Activated CD4-positive, CD25-positive, alpha-beta regulatory T cell treated with anti-CD3 and anti-CD28 coated beads, Interleukin-2, amount 50 U/mL, for 72 hours (primary cell): ENCODE measurements around the gene TWIST2.

ENCODE experiments used
- DNase-seq: peaks from one replicate; pipeline ENCODE4 v3.0.0; 2021

TWIST2 gene

DNA sequence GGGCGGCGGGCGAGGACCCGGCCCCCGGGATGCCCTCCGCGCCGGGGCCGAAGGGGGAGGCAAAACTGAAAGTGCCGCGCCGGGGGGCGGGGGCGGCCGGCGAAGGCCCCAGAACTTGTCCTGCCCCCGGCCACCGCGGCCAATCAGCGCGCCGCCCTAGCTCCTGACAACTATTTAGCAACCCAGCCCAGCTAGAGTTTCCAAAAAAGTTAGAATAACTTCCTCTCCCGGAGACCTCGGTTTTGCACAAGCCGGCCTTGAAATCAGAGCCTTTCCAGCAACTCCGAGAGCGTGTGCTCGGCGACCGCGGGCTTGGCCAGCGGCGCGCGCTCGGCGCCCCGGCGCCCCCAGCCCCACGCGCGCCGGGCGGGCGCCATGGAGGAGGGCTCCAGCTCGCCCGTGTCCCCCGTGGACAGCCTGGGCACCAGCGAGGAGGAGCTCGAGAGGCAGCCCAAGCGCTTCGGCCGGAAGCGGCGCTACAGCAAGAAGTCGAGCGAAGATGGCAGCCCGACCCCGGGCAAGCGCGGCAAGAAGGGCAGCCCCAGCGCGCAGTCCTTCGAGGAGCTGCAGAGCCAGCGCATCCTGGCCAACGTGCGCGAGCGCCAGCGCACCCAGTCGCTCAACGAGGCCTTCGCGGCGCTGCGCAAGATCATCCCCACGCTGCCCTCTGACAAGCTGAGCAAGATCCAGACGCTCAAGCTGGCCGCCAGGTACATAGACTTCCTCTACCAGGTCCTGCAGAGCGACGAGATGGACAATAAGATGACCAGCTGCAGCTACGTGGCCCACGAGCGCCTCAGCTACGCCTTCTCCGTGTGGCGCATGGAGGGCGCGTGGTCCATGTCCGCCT, at the start of gene TWIST2:
Gene TWIST2, plus strand, starts transcription at position 245 of the 850 bp plus-strand sequence. Its CDS starts 131 bp downstream, at position 376.
- DNase-seq: no peak

DNA sequence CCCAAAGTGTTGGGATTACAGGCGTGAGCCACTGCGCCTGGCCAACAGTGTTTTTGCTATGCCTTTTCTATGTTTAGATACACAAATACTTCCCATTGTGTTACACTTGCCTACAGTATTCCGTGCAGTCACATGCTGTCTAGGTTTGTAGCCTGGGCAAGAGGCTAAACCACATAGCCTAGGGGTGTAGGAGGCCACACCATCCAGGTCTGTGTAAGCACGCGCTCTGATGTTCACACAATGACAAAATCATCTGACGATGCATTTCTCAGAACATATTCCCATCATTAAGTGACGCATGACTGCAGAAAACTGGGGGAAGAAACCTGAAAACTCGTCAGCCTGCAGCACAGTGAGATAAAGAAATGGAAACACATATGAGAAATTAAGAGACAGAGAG, 46.1 kb upstream of the TWIST2 start:
- DNase-seq: no peak

DNA sequence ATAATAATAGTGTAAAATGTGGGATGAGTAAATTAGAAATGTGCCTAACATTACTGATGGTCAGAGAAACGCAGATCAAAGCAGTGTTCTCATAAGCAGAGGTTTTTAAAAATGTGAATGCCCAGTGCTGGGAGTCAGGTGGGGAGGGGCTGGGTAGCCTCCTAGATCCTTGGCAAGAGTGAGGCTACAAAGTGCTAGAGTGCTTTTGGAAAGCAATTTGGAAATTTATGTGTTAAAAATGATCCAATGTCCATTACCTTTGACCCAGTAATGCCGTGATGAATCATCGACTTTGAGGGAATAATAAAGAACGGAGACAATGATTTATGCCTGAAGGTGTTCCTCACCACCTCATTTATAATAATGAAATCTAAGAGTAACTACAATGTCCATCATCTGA, 44.9 kb upstream of the TWIST2 start:
- DNase-seq: no peak

DNA sequence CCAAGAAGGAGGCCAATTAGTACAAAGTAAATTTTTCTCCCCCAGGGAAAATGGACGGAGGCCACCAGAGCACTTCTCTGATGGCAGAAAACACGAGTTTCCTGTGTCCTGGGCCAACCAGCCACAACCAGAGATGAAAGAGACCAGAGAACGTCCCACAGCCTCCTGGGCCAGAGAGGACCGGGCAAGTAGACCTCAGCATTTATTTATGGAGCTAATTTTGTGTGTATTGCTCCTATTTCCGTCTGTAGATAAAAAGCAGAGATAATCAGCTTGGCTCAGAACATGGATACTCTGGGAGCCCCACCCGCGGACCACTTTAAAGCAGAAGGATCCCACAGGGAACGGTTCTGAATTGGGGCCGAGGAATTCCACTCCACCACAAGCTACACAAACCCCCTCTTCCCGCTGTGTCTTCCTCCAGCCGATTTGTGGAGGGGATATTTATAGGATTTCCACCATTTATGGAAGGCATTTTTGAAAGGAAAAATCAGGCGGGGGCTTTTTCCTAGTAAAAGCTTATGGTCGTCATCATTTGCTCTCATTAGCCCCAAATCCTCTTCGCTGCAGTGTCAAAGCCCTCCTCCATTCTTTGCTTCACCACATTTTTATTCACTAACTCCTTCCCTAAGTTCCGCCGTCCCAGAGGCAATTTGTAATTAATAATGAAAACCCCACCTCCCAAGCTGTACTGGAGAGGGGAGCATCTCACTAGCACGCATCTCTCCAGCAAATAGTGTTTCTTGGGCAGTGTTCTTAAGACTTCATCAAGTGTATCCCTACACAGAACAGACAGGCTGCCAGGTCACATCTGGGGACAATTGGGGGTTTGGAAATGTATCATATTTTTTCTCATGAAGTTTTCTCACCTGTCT, 43.7 kb upstream of the TWIST2 start:
- no peak for DNase-seq

DNA sequence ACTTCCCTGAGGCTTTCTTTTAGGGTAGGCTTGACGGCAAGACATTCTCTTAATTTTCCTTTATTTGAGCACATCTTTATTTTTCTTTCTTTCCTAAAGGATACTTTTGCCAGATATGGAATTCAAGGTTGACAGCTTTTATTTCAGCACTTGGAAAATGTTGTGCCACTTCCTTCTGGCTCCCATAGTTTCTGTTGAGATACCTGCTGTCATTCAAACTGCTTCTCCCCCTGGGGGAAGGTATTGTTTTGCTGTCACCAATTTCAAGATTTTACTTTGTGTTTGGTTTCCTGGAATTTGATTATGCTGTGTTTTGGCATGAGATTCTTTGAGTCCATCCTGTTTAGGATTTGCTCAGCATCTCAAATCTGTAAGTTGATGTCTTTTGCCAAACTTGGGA, 39.1 kb upstream of the TWIST2 start:
- DNase-seq: no peak

DNA sequence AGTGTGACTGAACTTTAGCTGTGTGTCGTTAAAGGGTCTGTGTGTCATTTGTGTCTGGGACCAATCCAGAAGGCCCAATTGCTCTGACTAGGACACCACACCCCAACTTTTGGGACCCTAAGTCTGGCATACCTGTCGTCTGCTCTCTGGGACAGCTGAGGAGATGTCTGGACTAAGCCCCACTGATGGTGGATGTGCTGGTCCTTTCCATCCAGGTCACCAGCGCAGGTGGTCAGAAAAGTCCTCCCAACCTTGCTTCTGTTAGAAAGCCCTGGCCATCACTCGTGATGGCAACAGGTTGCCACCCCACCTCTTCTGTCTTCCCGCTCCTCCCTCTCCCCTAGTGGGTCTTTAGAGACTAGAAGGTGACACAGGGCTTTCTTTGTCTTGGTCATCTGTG, 37.6 kb upstream of the TWIST2 start:
- DNase-seq: no peak

DNA sequence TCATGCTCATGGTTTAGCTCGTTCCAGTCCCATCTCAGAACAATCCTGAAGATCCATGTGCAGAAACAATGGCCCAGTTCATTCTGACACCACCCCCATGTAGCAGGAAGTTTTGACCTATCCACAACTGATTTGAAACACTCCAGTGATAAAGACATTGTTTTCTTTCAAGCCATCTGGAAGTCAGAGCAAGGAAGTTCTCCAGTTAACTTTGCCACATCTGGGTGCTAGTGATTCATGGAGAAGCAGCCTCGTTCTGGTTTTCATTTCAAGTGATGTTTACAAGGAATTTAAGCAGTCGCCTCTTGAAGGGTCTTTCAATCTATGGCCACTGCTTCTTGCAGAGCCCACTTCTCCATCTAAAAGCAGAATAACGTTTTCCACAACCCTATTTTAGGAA, 36.6 kb upstream of the TWIST2 start:
- DNase-seq: no peak

DNA sequence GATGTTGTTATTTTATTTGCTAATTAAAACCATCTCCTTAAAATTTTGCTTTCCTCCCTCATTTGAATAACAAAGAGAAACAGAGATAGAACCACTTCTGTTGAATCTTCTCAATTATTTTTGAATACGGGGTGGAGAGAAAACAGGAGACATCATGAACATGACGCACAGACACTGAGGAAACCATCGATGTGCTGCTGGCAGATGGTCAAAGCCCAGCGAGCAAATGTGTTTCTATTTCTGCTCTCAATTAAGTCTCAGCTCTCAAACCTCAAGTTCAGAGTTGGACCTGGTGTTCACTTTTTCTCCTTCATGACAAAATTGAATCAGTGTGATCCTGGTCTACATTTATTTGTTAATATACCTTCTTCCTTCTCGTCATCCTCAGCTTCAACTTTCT, 36.1 kb upstream of the TWIST2 start:
- no peak for DNase-seq

DNA sequence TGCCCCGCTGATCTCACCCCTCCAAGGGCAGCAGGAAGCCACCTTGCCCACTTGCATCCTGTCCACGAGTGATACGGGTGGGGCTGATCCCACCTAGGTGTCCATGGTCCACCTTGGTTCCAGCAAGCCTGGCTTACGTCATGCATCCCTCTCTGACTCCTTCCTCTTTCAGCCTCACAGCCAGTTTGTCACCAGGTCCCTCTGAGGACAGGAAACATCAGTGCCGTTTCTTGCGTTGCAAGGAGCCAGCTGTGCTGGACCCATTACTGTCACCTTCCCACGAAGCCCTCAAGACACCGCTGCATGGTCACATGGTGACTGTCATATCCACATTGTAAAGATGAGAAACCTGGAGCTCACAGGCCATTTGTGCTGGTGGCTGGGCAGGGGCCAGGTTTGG, 34.8 kb upstream of the TWIST2 start:
- no peak for DNase-seq

DNA sequence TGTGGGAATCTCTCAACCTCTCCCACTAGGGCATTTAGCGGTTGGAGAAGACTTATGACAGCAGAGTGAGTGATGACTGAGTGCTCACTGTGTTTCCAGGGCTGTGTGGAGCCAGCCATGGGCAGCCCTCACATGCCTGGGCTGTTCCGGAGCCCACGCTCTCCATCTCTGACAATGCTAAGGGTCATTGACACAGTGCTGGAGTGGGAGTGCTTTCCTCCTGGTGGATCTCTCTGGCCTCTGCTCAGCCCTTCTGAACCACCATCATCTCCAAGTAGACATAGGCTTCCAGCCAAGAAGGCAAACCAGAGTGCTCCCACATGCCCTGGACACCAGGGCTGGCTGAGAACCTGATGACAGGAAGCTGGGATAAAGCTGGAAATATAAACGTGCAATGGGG, 33.1 kb upstream of the TWIST2 start:
- DNase-seq: no peak

DNA sequence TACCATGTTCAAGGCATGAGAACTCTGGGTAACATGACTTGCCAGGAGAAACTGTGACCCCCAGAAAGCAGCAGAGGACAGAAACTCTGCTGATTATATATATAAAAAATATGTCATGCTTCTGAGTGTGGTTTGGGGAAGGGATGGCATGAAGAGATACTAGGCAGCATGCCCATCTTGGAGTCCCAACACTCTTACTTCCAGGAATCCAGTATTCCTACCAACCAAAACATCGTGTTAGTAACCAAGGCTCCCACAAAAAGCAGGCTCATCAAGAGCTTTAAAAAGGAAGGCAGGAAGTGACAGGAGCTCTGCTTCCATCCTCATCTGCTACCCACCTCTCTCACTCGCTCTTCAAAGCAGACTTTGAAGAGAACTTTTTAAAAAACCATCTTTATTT, 31.6 kb upstream of the TWIST2 start:
- DNase-seq: no peak

DNA sequence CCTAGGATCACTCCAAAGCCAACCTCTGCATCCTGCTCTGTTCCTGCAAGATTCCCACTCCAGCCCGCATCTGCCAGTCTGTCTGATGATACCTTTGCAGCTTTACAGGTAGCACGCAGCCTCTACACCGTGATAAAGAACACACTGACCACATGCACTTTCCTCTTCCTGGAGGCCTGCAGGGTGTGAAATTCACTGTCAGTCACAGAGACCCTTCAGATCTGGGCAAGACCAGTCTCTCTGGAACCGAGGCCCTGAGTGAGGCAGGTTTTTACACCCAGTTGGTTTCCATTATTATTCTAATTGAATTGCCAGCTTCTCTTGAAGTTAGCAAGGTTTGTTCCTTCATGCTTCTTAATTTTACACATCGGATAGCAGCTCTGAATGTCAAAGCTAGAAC, 30.5 kb upstream of the TWIST2 start:
- no peak for DNase-seq

DNA sequence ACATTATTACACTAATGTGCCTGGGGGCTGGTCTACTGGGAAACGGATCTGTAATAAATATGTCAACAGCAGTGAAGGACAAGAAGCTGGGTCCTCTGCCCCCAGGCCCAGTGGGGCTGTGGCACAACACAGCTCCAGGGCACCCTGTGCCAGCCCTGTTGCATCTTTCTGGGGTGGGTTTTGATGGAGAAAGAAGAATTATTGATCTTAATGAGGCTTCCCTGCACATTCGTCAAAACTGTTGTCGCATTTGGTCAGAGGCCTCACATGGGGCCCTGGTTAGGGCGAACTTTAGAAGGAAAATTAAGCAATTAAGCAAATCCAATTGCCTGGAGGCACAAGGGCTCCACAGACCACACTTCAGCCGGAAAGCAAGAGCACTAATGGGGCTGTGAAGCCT, 30.0 kb upstream of the TWIST2 start:
- DNase-seq: no peak

DNA sequence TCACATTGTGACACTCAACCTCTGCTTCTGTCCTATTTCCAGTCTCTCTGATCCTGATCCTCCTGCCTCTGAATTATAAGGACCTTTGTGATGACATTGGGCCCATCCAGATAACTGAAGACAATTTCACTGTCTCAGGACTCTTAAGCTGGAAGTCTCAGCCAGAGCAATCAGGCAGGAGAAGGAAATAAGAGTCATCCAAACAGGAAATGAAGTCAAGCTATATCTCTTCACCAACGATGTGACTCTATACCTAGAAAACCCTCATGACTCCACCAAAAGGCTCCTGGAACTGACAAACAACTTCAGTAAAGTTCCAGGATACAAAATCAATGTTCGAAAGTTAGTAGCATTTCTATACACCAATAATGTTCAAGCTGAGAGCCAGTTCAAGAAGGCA, 29.3 kb upstream of the TWIST2 start:
- DNase-seq: no peak

DNA sequence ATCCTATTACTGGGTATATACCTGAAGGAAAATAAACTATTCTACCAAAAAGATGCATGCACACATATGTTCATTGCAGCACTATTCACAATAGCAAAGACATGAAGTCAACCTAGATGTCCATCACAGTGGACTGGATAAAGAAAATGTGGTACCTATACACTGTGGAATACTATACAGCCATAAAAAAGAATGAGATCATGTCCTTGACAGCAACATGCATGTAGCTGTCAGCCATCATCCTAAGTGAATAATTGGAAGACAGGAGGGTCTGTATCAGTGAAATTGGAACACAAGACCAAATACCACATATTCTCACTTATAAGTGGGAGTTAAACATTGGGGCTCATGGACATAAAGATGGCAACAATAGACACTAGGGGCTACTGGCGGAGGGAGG, 27.7 kb upstream of the TWIST2 start:
- no peak for DNase-seq

DNA sequence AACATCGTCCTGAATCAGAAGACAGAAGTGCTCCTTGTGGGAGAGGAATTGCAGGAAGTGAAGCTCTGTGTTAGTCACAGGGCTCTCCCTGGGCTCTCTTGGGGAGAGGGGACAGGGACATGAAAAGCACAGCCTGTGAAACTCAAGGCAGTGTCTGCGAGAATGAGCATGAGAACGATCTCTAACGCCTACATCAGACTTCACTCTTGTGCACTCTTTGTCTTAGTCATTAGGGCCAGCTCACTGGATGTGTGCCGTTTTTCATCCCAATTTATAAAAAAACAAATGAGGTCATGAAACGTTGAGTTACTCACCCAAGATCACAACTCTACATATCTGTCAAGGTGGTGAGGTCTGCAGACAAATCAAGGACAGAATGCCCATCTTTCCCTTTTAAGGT, 27.0 kb upstream of the TWIST2 start:
- no peak for DNase-seq

DNA sequence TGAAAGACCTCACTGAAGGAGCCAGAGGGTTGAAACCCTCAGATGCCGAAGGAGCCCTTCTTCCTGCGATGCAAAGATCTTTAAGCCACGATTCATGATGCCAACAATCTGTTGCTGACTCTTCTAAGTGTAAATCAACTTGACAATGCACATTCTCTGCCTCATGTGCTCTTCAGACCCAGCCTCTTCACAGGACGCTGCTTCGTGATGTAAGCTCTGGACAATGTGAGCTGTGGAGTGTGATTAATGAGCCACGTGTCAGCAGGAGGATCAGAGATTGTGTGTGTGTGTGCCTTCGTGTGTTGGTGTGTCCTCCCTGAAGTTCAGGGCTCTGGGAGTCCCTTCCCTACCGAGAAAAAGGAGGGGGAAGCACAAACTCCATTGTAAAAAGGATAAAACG, 26.5 kb upstream of the TWIST2 start:
- DNase-seq: no peak

DNA sequence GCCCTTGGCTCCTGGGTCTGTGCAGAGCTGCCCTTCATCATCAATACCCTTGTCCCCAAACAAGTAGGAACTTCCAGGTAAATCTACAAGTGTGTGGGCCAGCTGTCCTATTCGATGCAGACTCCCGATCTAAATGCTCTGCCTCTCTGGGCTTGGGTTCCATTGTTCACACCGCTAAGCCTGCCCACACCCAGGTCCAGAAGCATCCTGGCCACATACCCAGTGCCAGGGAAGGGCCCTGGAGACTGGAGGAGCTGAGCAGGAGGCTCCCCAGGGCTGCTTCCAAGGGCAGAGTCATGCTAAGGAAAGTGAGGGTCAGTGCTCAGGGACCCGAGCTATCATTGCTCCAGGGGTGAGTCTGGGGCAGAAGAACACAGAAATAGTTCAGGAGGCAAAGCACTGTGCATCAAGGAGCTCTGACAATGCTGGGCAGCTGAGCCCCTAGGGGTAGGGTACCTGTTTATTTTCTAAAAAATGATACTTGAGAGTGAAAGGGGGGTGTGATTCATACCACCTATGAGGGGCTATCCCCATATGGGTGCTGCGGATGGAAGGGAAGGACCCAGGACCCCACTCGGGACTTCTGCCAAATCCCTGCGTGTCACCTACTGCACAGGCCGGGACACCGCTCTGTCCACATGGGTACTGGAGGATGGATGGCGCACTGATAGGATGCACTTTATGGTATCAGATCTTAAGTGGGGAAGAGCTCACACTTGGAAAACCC, 25.8 kb upstream of the TWIST2 start:
- DNase-seq: no peak

DNA sequence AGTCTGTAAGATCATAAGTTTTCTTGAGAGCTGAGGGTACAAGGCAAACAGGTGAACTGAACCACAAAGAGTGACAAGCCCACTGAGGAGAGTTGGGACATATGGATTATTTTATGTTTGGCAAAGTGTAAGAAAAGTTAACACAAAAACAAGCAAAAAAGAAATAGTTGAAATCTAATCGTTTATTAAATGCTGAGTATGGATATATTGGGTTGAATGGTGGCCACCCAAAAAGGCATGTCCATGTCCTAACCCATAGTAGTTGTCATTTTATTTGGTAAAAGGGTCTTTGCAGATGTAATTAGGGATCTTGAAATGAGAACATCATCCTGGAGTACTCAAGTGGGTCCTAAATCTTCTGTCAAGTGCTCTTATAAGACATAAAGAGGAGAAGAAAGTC, 24.9 kb upstream of the TWIST2 start:
- no peak for DNase-seq

DNA sequence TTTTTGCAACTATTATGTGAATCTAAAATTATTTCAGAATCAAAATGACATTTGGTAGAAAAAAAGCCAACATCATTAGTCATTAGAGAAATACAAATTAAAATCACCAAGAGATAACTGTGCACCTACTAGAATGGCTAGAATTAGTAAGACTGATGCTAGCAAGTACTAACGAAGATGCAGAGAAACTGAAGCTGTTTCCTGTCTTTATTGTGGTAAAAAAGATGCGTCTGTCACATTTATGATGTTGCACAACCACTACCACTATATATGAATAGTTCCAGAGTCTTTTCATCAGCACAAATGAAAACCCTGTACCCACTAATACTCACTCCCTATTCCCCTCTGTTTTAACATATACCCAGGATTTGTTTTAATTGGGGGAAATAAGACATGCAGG, 16.7 kb upstream of the TWIST2 start:
- DNase-seq: no peak

DNA sequence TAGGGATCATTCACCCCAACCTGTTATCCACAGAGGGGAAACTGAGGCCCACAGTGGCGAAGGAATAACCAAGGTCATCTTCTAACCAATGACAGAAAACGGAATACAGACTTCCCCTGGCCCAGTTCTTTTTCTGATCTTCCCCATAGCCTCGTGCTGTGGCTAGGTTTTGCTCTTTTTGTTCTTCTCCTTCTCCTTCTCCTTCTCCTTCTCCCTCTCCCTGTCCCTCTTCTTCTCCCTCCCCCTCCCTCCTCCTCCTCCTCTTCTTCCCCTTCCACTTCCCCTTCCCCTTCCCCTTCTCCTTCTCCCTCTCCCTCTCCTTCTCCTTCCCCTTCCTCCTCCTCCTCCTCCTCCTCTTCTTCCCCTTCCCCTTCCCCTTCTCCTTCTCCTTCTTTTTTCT, 12.9 kb upstream of the TWIST2 start:
- no peak for DNase-seq

DNA sequence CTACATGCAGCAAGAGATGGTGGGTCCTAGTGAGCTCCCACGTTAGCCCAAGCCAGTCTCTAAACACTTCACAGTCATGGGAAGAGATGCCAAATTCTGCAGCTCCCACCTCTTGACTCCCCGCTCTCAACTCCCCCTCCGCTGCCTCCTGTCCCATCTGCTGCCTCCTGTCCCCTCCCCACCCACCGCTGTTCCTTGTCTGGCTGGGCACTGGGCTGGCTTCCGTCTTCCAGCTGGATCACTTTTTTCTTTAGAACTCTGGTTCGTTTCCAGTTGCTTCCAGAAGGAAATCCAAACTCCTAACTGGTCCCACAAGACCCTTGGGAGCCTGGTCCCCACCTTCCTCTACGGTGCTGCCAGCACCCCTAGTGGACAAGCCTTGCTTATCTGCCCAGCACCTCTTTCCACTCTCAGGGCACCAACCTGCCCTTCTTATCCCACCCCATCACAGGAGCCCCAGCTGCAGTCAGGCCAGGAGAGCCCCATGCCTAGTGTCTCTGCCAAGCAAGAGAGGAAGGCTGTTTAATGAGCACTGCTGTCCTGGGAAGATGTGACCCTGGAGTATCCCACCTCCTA, 12.1 kb upstream of the TWIST2 start:
- DNase-seq: no peak

DNA sequence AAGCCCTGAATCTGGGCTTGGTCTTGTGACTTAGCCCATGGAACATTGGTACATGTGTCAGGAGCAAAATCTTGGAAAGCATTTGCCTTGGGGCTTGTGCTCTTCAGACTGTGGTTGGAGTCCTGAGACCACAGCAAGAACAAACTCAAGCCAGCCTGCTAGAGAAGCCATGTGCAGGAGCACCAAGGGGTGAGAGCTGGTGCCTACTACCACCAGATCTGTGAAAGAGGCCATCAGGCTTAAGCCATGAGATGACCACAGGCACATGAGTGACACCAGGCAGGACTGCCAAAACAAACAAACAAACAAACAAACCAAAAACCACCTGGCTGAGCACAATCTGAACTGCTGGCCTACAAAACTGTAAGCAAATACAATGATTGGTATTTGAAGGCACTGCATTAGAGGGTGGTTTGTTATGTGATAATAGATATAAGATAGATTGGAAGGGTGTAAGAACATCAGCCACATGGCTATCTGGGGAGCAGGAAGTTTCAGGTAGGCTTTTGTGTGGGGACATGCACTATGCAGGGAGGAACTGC, 9.0 kb upstream of the TWIST2 start:
- DNase-seq: no peak
